BE2C (cell line): ENCODE results near the gene ZC3H12A.
A peak's percentile ranks its signal among the peaks of the same experiment; 100 is the strongest.
"Not testable (repeated sequence)": the region's sequence is repeated elsewhere in the genome, so short reads cannot be mapped to it uniquely, and the experiment has no call there.

Experiments used
- DNase-seq: peaks from one replicate; pipeline ENCODE4 v3.0.0-alpha.2; 2020
- H3K27me3 ChIP-seq: fragments of 250-450 bp; sonication (Bioruptor Pico); 2 replicates; pipeline ENCODE4 v1.5.1; 2020; ENCODE audit warnings: mild to moderate bottlenecking
- H3K36me3 ChIP-seq: fragments of 250-450 bp; sonication (Bioruptor Pico); 2 replicates; pipeline ENCODE4 v1.5.1; 2020; ENCODE audit warnings: mild to moderate bottlenecking
- H3K4me1 ChIP-seq: fragments of 250-450 bp; sonication (Bioruptor Pico); 2 replicates; pipeline ENCODE4 v1.5.1; 2020
- H3K4me3 ChIP-seq: 2 replicates; pipeline ENCODE4 v1.5.1; 2011; ENCODE audit warnings: low read depth, low read length
- H3K9me3 ChIP-seq: fragments of 250-450 bp; sonication (Bioruptor Pico); 2 replicates; pipeline ENCODE4 v1.5.1; 2020
- CTCF ChIP-seq: IDR thresholded peaks from 2 replicates; pipeline ENCODE4 v1.5.1; 2012; ENCODE audit warnings: mild to moderate bottlenecking, low read depth, low read length

ZC3H12A gene

GRCh38 chr1:37509181-37509580, 34.8 kb downstream of the ZC3H12A start:
- Histone ChIP-seq H3K36me3 (no peaks in the 10 kb centered on the region; the same call in 1 of the 2 replicates), H3K9me3 (no peaks in the 10 kb centered on the region), H3K27me3 (no peaks in the 10 kb centered on the region), H3K4me3 (no peak overlapping the region), H3K4me1 (no peaks in the 10 kb centered on the region)
- no peak for DNase-seq
- TF ChIP-seq CTCF: no peak

GRCh38 chr1:37513795-37514349, 39.5 kb downstream of the ZC3H12A start:
- peak; percentile 7 for DNase-seq
- no peaks in the 10 kb centered on the region for H3K27me3 ChIP-seq
- H3K36me3 ChIP-seq: no peaks in the 10 kb centered on the region; the same call in 1 of the 2 replicates
- peak overlapping the region; percentile 68 for H3K4me3 ChIP-seq
- H3K9me3 ChIP-seq: no peaks in the 10 kb centered on the region
- no peaks in the 10 kb centered on the region for H3K4me1 ChIP-seq
- no peak for TF ChIP-seq CTCF

GRCh38 chr1:37514350-37515184, 40.2 kb downstream of the ZC3H12A start, which contains the start of gene MEAF6:
Gene MEAF6, minus strand, starts transcription at chr1:37514766. Its CDS starts 20 bp downstream, at chr1:37514746.
- Histone ChIP-seq H3K4me1 (no peaks in the 10 kb centered on the region), H3K9me3 (no peaks in the 10 kb centered on the region), H3K36me3 (no peaks in the 10 kb centered on the region; the same call in 1 of the 2 replicates), H3K27me3 (no peaks in the 10 kb centered on the region), H3K4me3 (peak within 1 kb of the TSS; percentile 68)
- peak; percentile 82 for DNase-seq
- peak; percentile 26; the same call in 1 of the 2 replicates for TF ChIP-seq CTCF

DNA sequence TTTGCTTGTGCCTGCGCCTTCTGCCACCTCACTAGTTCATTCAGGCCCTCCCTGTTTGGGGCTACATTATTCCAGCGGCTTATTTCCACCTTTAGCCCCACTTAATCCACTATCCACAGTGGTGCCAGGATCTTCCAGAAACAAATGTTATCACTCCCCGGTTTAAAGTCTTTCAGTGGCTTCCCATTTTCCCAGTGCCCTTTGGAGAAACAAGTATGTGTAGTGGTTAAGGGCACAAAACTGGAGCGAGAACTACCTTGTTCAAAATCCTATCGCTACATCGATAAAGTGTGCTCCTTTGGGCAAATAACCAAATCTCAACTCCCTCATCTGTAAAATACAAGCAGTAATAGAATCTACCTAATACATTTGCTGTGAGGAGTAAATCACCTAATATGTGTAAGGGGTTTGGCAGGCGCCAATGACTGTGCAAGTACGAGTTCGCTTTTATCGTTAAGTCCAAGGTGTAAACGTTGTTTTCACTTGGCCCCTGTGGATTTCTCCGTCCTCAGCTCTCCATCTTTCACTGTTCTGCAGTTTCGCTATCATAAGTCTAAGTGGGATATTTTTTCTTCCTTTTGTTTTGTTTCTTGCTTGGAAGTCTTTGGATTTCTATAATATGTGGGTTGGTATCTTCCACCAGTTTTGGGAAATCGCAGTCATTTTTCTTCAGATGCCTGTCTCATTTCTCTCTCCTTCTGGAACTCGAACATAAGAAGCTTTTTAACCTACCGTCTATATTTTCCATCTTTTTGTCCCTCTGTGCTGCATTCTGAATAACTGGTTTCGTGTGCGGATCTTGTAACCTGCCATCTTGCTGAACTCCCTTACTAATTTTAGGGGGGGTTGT, 41.0 kb downstream of the ZC3H12A start:
- Histone ChIP-seq H3K9me3 (no peaks in the 10 kb centered on the region), H3K36me3 (no peaks in the 10 kb centered on the region; the same call in 1 of the 2 replicates), H3K27me3 (no peaks in the 10 kb centered on the region), H3K4me1 (no peaks in the 10 kb centered on the region), H3K4me3 (peak overlapping the region; percentile 68)
- DNase-seq: no peak
- no peak for TF ChIP-seq CTCF

GRCh38 chr1:37517569-37517968, 43.2 kb downstream of the ZC3H12A start:
- no peak for TF ChIP-seq CTCF
- Histone ChIP-seq H3K9me3 (no peaks in the 10 kb centered on the region), H3K36me3 (no peaks in the 10 kb centered on the region), H3K4me1 (no peaks in the 10 kb centered on the region), H3K4me3 (no peak overlapping the region), H3K27me3 (no peaks in the 10 kb centered on the region)
- DNase-seq: no peak

- H3K4me3 ChIP-seq, H3K36me3 ChIP-seq, DNase-seq, H3K4me1 ChIP-seq, H3K27me3 ChIP-seq, H3K9me3 ChIP-seq: not testable (repeated sequence)
Observed at GRCh38 chr1:37518241-37518640, 43.9 kb downstream of the ZC3H12A start.

GRCh38 chr1:37518929-37519328, 44.5 kb downstream of the ZC3H12A start:
- not testable (repeated sequence) for H3K36me3 ChIP-seq, H3K9me3 ChIP-seq, H3K4me3 ChIP-seq, DNase-seq, H3K4me1 ChIP-seq, H3K27me3 ChIP-seq
